HG02759 (cell line): Measurements from ENCODE around the gene ANKRD55.
"Not testable (repeated sequence)": the region's sequence is repeated elsewhere in the genome, so short reads cannot be mapped to it uniquely, and the experiment has no call there.

Experiments used
- ATAC-seq: cut with Tn5 transposase; IDR thresholded peaks from one replicate; pipeline ENCODE4 v1.9.1; 2021; ENCODE audit warnings: mild to moderate bottlenecking, moderate library complexity; ENCODE audit not compliant: unreplicated experiment

Gene ANKRD55

GRCh38 chr5:56233230-56233629 lies at the start of gene ANKRD55:
ANKRD55 (minus strand) TSS chr5:56233330; CDS start chr5:56232913, 417 bp downstream.
- ATAC-seq = no peak

DNA sequence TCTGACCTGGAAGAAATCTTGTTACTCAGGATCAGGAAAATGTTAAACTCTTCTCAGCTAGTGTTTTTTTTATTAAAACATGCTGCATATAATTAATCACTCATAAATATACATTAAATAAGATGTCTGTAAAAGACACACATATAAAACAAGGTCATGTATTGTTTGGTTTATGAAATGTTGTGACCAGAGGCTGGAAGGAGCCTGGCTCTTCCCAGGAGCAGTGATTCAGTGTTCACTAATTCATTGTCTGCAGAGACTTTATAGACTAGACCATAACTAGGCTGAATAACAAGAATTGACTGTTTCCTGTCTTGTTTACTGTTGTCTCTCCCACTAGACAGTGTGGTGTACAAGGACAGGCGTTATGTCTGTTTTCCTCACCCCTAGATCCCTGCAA lies 49.1 kb upstream of the ANKRD55 start:
- no peak for ATAC-seq

GRCh38 chr5:56281489-56282165 lies 48.5 kb upstream of the ANKRD55 start:
- no peak for ATAC-seq

- ATAC-seq = no peak
These were observed 46.8 kb upstream of the ANKRD55 start for GRCh38 chr5:56279979-56280378.

- no peak for ATAC-seq
These were observed 46.2 kb upstream of the ANKRD55 start for GRCh38 chr5:56279291-56279690.

DNA sequence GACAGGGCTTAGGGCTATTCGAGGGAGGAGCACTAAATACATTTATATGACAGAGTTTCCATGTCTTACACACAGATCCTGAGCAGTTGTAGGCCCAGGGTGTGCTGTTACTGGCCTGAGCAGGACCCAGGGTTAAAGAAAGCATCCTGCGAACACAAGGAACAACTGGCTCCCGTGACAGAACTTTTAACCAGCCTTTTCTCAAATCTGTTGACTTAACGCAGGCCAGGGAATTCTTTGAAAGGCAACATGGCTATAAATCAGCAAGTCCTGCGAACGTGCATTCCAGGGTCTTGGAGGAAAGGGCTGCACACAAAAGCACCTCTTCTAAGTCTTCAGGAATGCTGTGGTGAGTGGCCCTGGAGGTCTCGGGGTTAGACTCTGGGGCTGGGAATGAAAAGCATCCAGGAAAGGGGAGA lies 45.2 kb upstream of the ANKRD55 start:
- ATAC-seq = no peak

GRCh38 chr5:56277573-56277972 lies 44.4 kb upstream of the ANKRD55 start:
- ATAC-seq = no peak

DNA sequence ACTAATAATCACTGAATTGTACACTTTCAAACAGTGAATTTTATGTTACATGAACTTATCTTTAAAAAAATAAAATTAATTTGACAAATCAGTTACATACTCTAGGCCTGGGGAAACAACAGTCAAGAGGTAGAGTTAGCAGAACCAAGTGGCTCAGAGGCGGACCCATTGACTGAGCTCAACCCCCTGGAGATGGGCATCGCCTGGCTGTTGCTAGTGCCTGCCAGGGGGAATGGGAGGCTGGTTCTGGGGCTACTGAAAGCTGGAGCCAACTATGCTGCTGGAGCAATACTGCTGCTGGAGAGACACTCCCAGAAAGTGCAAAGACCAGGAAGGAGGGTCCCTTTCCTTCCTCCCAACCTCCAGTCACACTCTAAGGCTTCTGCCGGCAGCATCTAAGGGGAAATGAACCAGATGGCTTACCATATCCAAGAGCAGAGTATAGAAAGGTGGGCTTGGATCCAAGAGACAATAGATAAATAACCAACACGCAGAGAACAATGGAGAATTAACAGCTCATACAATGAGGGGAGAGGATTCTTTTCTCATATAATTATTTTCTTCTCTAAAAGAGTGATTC lies 40.3 kb upstream of the ANKRD55 start:
- no peak for ATAC-seq

- no peak for ATAC-seq
These were observed 39.6 kb upstream of the ANKRD55 start for GRCh38 chr5:56272765-56273164.

- peak; percentile 95 for ATAC-seq
These were observed 37.6 kb upstream of the ANKRD55 start for GRCh38 chr5:56270568-56271392.

- ATAC-seq = no peak
These were observed 36.9 kb upstream of the ANKRD55 start for GRCh38 chr5:56270058-56270457.

DNA sequence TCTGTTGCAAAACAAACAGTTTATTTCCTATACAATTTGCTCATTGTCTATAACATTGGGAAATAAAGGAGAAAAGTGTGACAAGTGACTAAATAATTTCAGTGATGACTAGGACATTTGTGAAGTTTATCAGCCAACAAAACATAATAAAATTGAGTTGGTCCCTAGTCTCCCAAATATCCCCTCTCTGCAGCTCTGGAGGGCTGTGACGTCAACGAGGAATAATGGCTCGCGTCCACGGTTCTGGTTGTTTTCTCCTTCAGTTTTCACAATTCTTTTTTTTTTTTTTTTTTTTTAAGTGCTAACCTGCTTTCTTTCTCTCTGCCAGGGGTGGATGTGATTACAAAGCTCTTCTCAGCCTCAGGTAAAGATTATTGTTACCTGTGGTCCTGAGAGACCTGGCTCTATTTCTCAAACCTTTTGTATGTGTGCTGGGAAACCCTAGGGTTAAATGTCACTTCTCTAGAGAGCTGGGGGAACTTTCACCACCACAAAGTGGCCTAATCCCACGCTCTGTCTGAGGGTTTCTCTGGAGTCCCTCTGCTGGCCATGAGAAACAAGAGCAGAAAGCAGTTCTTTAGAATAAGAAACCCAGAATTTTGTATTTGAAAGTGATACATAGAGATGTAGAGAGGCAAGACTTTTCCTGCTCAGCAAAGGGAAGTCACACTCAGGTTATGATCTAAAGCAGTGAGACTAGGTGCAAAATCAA lies 36.2 kb upstream of the ANKRD55 start:
- peak; percentile 49 for ATAC-seq

GRCh38 chr5:56268707-56269106 lies 35.6 kb upstream of the ANKRD55 start:
- not testable (repeated sequence) for ATAC-seq

DNA sequence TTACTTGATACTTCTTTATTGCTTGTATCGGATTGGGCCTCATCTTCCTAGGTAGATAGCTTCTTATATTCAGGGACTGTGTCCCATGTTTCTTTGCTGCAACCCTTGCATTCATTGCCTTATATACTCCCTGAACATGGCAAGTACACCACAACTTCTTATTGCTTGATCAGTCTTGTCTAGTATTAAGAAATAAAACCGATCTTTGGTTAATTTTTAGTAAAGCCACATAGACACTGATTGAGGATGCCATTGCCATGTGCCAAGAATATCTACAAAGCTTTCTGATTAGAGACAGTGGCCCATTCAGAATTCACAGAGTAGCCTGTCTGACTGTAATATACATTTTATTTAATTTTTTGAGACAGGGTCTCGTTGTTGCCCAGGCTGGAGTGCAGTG lies 34.7 kb upstream of the ANKRD55 start:
- no peak for ATAC-seq

GRCh38 chr5:56264417-56265025 lies 31.4 kb upstream of the ANKRD55 start:
- no peak for ATAC-seq

DNA sequence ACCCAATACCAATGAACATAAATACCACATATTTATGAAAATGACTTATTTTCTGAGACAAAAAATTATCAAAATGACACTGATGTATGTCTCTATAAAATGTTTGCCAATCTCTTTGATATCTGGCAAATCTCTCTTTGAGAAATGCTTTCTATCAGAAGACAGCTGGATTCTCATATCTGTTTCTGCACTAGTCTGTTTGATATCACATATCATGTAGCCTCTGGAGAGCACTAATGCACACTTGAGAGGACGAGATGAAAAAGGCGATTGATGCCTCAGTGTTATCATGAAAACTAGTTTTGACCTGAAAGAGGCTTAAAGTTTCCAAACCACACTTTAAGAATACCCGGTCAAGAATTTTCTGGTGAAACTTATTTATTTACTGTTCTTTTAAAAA lies 29.1 kb upstream of the ANKRD55 start:
- no peak for ATAC-seq

- ATAC-seq = peak; percentile 78
These were observed 25.9 kb upstream of the ANKRD55 start for GRCh38 chr5:56259002-56259511.

DNA sequence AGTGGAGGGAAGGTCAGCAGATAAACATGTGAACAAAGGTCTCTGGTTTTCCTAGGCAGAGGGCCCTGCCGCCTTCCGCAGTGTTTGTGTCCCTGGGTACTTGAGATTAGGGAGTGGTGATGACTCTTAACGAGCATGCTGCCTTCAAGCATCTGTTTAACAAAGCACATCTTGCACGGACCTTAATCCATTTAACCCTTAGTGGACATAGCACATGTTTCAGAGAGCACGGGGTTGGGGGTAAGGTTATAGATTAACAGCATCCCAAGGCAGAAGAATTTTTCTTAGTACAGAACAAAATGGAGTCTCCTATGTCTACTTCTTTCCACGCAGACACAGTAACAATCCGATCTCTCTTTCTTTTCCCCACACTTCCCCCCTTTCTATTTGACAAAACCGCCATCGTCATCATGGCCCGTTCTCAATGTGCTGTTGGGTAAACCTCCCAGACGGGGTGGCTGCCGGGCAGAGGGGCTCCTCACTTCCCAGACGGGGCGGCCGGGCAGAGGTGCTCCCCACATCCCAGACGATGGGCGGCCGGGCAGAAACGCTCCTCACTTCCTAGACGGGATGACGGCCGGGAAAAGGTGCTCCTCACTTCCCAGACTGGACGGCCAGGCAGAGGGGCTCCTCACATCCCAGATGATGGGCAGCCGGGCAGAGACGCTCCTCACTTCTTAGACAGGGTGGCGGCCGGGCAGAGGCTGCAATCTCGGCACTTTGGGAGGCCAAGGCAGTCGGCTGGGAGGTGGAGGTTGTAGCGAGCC lies 24.8 kb upstream of the ANKRD55 start:
- not testable (repeated sequence) for ATAC-seq

- no peak for ATAC-seq
These were observed 23.9 kb upstream of the ANKRD55 start for GRCh38 chr5:56257010-56257409.

DNA sequence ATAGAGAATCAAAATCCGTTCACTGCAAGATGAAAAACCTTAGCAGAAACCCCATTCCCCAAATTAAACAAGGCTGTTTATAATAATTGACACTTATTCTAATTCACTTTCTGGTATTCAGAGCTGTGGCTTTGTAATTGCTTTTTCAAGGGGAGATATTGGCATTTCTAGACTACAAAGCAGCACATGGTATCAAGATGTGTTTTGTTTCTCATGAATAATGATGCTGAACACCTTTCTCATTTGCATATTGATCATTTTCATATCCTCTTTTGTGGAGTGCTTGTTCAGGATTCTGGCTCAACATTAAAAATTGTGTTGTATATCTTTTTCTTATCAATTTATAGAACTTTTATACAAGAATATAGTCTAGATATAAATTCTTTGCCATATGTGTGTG lies 22.4 kb upstream of the ANKRD55 start:
- no peak for ATAC-seq
